Kidney epithelial cell (primary cell): ENCODE results near the gene DNAH11. TPM values are rescaled to one million over a fixed set of nuclear protein-coding genes. Genes with fewer than 3 reads are reported as not detected.
A peak's percentile ranks its signal among the peaks of the same experiment; 100 is the strongest.

ENCODE experiments used
- DNase-seq: peaks from one replicate; pipeline ENCODE4 v3.0.0-alpha.2; 2010; ENCODE audit warnings: low read depth
- H3K27me3 ChIP-seq: 2 replicates; pipeline ENCODE4 v1.6.0; 2011; ENCODE audit warnings: low read length; ENCODE audit not compliant: control insufficient read depth, insufficient read depth
- H3K36me3 ChIP-seq: 2 replicates; pipeline ENCODE4 v1.5.1; 2011; ENCODE audit warnings: low read length; ENCODE audit not compliant: control insufficient read depth, insufficient read depth
- H3K4me3 ChIP-seq: 2 replicates; pipeline ENCODE4 v1.5.1; 2011; ENCODE audit warnings: low read depth, mild to moderate bottlenecking, control low read depth, low read length
- total RNA-seq: library from RNA; depleted of rRNA; stranded (reverse); fragments of >200 nt; gene quantifications from 2 replicates; pipeline ENCODE4 v1.2.3, GENCODE V29; 2015
- TF ChIP-seq, protein P1 (sequence below): IDR thresholded peaks from 2 replicates; pipeline ENCODE4 v1.5.1; 2011; ENCODE audit warnings: mild to moderate bottlenecking, moderate library complexity, low read length, control low read depth, inconsistent platforms; ENCODE audit not compliant: insufficient read depth, poor library complexity, severe bottlenecking

The DNAH11 gene, protein sequence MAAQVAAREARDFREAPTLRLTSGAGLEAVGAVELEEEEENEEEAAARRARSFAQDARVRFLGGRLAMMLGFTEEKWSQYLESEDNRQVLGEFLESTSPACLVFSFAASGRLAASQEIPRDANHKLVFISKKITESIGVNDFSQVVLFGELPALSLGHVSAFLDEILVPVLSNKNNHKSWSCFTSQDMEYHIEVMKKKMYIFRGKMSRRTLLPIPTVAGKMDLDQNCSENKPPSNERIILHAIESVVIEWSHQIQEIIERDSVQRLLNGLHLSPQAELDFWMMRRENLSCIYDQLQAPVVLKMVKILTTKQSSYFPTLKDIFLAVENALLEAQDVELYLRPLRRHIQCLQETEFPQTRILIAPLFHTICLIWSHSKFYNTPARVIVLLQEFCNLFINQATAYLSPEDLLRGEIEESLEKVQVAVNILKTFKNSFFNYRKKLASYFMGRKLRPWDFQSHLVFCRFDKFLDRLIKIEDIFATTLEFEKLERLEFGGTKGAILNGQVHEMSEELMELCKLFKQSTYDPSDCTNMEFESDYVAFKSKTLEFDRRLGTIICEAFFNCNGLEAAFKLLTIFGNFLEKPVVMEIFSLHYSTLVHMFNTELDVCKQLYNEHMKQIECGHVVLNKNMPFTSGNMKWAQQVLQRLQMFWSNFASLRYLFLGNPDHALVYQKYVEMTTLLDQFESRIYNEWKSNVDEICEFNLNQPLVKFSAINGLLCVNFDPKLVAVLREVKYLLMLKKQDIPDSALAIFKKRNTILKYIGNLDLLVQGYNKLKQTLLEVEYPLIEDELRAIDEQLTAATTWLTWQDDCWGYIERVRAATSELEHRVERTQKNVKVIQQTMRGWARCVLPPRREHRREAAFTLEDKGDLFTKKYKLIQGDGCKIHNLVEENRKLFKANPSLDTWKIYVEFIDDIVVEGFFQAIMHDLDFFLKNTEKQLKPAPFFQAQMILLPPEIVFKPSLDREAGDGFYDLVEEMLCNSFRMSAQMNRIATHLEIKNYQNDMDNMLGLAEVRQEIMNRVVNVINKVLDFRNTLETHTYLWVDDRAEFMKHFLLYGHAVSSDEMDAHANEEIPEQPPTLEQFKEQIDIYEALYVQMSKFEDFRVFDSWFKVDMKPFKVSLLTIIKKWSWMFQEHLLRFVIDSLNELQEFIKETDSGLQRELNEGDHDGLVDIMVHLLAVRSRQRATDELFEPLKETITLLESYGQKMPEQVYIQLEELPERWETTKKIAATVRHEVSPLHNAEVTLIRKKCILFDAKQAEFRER (N-terminal part only)
- total RNA-seq, result not detected in 2 replicates

DNA sequence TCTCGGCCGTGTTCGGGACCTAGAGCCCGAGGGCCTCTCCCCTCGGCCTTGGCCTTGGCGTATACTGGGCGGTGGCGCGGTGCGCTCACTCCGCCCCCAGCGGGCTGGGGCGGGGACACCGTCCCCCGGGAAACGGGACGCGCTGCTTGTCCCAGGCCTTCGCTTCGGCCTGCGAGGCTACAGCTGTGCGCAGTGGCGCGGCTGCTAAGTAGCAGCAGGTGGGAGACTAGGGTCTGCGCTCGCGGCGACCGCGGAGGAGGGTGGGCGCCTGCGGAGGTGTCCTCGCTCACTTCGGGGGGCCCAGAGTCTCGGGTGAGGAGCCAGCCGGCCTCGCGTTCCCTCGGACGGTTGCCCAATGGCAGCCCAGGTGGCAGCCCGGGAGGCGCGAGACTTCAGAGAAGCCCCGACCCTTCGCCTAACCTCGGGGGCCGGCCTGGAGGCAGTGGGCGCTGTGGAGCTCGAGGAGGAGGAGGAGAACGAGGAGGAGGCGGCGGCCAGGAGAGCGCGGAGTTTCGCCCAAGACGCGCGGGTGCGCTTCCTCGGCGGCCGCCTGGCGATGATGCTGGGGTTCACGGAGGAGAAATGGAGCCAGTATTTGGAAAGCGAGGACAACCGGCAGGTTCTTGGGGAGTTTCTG is at the start of gene DNAH11:
DNAH11 (plus strand) TSS at position 149 of the 637 bp plus-strand sequence; CDS start at position 356, 207 bp downstream.
- TF ChIP-seq, protein P1, sequence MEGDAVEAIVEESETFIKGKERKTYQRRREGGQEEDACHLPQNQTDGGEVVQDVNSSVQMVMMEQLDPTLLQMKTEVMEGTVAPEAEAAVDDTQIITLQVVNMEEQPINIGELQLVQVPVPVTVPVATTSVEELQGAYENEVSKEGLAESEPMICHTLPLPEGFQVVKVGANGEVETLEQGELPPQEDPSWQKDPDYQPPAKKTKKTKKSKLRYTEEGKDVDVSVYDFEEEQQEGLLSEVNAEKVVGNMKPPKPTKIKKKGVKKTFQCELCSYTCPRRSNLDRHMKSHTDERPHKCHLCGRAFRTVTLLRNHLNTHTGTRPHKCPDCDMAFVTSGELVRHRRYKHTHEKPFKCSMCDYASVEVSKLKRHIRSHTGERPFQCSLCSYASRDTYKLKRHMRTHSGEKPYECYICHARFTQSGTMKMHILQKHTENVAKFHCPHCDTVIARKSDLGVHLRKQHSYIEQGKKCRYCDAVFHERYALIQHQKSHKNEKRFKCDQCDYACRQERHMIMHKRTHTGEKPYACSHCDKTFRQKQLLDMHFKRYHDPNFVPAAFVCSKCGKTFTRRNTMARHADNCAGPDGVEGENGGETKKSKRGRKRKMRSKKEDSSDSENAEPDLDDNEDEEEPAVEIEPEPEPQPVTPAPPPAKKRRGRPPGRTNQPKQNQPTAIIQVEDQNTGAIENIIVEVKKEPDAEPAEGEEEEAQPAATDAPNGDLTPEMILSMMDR, result no peak
- DNase-seq, result no peak
- H3K4me3 ChIP-seq, result peak within 1 kb of the TSS; percentile 17
- no peaks in the 10 kb centered on the region for H3K36me3 ChIP-seq
- H3K27me3 ChIP-seq, result peaks cover 19% of the 10 kb centered on the region

DNA sequence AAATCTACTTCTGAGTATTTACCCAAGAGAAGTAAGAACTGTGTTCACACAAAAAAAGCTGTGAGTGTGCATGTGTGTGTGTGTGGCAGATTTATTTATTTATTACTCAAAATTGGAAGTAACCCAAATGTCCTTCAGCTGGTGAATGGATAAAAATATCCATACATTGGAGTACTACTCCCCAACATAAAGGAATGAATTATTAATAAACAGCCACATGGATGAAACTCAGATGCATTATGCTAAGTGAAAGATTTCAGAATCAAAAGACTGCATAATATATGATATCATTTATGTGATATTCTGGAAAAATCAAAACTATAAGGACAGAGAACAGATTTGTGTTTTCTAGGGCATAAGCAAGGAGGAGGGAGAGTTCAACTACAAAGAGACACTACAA is 47.1 kb upstream of the DNAH11 start:
- TF ChIP-seq, protein P1, result no peak
- no peak overlapping the region for H3K4me3 ChIP-seq
- no peaks in the 10 kb centered on the region for H3K36me3 ChIP-seq
- no peak for DNase-seq
- H3K27me3 ChIP-seq, result no peaks in the 10 kb centered on the region

DNA sequence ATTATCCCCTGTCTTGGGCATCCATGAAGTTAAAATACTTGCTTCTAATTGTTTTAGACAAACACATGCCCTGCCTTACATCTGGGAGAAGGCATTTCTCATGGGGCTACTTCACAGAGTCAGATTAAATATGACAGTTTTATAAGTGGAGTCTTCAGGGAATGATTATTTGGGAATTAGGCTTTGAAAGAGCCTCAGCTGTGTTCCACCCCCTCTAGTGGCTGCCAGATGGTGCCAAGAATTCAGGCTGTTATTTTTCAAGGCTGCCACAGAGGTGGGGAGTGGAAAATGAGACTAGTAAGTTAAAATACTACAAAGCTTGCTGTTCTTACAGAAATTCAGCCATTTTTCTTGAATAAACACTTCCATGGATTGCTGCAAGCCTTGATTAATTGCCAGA is 45.8 kb upstream of the DNAH11 start:
- TF ChIP-seq, protein P1, result peak; percentile 35
- DNase-seq, result no peak
- no peaks in the 10 kb centered on the region for H3K36me3 ChIP-seq
- H3K4me3 ChIP-seq, result no peak overlapping the region
- no peaks in the 10 kb centered on the region for H3K27me3 ChIP-seq

DNA sequence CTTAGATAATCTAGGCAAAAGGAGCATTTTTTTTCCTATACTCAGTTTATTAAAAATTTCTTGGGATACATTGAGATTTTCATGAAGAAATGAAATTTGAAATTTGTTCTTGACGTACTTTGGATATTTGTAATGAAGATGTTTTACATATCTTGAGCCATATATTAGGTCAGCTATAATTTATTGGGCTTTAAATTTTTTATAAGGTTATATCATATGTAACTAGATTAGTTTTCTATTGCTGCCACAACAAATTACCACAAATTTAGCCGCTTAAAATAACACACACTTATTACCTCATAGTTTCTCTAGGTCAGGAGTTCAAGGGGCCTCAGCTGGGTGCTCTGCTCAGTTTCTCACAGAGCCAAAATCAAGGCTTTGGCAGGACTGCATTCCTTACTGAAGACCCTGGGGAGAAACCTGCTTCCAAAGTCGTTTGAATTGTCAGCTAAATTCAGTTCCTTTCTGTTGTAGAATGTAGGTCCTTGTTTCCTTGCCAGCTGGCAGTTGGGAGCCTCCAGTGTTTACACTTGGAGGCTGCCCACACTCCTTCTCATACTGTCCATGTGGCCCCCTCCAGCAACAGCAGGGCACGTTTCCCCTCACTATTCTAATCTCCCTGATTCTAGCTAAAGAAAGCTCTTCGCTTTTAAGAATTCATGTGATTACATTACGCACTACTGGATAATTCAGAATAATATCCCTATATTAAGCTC is 42.6 kb upstream of the DNAH11 start:
- no peaks in the 10 kb centered on the region for H3K27me3 ChIP-seq
- no peaks in the 10 kb centered on the region for H3K36me3 ChIP-seq
- no peak overlapping the region for H3K4me3 ChIP-seq
- TF ChIP-seq, protein P1, result no peak
- no peak for DNase-seq

DNA sequence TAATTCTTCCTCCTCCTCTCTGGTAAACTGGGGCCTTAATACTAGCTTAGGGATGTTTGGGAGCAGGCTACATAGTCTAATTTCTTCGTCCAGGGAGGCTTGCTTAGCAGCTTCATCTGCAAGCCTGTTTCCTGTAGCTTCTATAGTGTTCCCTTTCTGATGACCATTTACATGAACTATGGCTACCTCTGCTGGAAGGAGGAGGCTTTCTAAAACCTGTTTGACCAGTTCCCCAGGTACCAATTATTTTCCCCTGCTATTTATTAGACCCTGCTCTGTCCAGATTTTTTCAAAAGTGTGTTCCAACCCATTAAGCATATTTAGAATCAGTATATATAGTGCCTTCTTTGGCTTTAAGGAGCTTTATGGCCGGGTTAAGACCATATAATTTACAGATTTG is 38.8 kb upstream of the DNAH11 start:
- Histone ChIP-seq H3K27me3 (no peaks in the 10 kb centered on the region), H3K4me3 (no peak overlapping the region), H3K36me3 (no peaks in the 10 kb centered on the region)
- TF ChIP-seq, protein P1, result no peak
- no peak for DNase-seq
